ENCODE measurements around the gene DCC.

Gene DCC

GRCh38 chr18:52948868-52949444, 609.0 kb downstream of the DCC start:
- FAIRE-seq (no peak), DNase-seq (ENCODE audit: insufficient read length, low spot score) (no peak)

GRCh38 chr18:52950155-52950554, 610.2 kb downstream of the DCC start:
- FAIRE-seq: no peak
- no peak for TF ChIP-seq CTCF (IDR thresholded peaks at IDR 0.05; ENCODE audit: insufficient read depth, missing control alignments)
- DNase-seq (ENCODE audit: insufficient read length, low spot score): no peak

More at GRCh38 chr18:52948868-52949444, 609.0 kb downstream of the DCC start:
- TF ChIP-seq CTCF (IDR thresholded peaks at IDR 0.05; ENCODE audit: insufficient read depth, missing control alignments): no peak

- FAIRE-seq: no peak
- TF ChIP-seq CTCF (IDR thresholded peaks at IDR 0.05; ENCODE audit: insufficient read depth, missing control alignments): no peak
- no peak for DNase-seq (ENCODE audit: insufficient read length, low spot score)
Observed at GRCh38 chr18:52953387-52953786, 613.4 kb downstream of the DCC start.

GRCh38 chr18:52963481-52963880, 623.5 kb downstream of the DCC start:
- FAIRE-seq (no peak), DNase-seq (ENCODE audit: insufficient read length, low spot score) (no peak)
- no peak for TF ChIP-seq CTCF (IDR thresholded peaks at IDR 0.05; ENCODE audit: insufficient read depth, missing control alignments)

GRCh38 chr18:52970686-52971085, 630.7 kb downstream of the DCC start:
- no peak for TF ChIP-seq CTCF (IDR thresholded peaks at IDR 0.05; ENCODE audit: insufficient read depth, missing control alignments)
- FAIRE-seq (no peak), DNase-seq (ENCODE audit: insufficient read length, low spot score) (no peak)

GRCh38 chr18:52971097-52971496, 631.1 kb downstream of the DCC start:
- no peak for FAIRE-seq
- DNase-seq (ENCODE audit: insufficient read length, low spot score): no peak
- no peak for TF ChIP-seq CTCF (IDR thresholded peaks at IDR 0.05; ENCODE audit: insufficient read depth, missing control alignments)

GRCh38 chr18:52979892-52980291, 639.9 kb downstream of the DCC start:
- FAIRE-seq: no peak
- TF ChIP-seq CTCF (IDR thresholded peaks at IDR 0.05; ENCODE audit: insufficient read depth, missing control alignments): no peak
- no peak for DNase-seq (ENCODE audit: insufficient read length, low spot score)
